GM12891 (cell line): ENCODE data around the gene LCE1A.

Experiments
- POLR2A ChIP-seq: IDR thresholded peaks from 2 replicates; pipeline ENCODE4 v1.6.1; 2011; ENCODE audit warnings: low read depth, low read length, control low read depth
- POLR2AphosphoS5 ChIP-seq: IDR thresholded peaks from 2 replicates; pipeline ENCODE4 v1.6.1; 2011; ENCODE audit warnings: low read depth, low read length, control low read depth
- SPI1 ChIP-seq: IDR thresholded peaks from 2 replicates; pipeline ENCODE4 v1.6.1; 2011; ENCODE audit warnings: low read depth, low read length, control low read depth
- TAF1 ChIP-seq: IDR thresholded peaks from 2 replicates; pipeline ENCODE4 v1.6.1; 2011; ENCODE audit warnings: low read depth, low read length, control low read depth

- no peak for TF ChIP-seq POLR2A
- TF ChIP-seq POLR2AphosphoS5 = no peak
- no peak for TF ChIP-seq SPI1
- TF ChIP-seq TAF1 = no peak
These were observed 32.4 kb downstream of the LCE1A start, which contains the start of gene LCE7A for GRCh38 chr1:152859696-152860095.
